Measurements from ENCODE around the gene SPESP1. TPM values are rescaled to one million over a fixed set of nuclear protein-coding genes. Genes with fewer than 3 reads are reported as not detected.

SPESP1 gene
- total RNA-seq, 1 donor from 2014 or later: not detected

DNA sequence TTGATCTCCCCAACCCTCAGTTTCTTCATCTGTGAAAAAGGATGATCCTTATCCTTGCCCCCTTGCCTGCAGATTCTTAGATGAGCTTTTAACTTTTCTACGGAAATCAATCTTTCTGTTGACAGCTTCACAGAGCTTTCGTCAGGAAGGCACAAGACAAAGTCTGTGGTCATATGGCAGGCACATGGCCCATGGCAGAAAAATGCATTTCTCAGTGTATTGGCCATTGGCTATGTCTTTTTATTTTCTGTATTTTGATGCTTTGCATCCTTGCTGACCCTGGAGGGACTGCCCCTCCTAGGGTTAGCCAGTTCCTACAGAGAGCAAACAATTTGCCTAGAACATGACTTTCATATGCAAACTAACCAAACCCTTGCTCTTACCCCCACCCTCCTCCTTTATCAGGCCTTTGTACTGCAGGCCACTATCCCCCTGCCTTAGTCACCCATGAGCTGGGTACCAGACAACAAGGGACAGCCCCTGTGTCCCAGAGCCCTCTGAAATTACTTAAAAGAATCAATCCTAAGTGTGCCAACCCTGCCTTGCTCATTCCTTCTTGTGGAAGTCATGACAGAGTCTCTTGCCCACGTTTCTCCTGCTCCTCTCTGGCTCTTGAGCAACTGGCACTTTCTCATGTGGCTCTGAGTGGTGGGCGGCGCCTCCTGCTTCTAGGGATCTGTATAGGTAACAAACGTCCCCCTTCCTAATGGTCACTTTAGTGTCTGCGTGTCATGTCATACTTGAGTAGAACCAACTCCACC is 60.1 kb downstream of the SPESP1 start:
- H3K27me3 Mint-ChIP-seq (ENCODE audit: unreplicated experiment): peaks cover 8% of the 10 kb centered on the region
- TF ChIP-seq, protein P1, sequence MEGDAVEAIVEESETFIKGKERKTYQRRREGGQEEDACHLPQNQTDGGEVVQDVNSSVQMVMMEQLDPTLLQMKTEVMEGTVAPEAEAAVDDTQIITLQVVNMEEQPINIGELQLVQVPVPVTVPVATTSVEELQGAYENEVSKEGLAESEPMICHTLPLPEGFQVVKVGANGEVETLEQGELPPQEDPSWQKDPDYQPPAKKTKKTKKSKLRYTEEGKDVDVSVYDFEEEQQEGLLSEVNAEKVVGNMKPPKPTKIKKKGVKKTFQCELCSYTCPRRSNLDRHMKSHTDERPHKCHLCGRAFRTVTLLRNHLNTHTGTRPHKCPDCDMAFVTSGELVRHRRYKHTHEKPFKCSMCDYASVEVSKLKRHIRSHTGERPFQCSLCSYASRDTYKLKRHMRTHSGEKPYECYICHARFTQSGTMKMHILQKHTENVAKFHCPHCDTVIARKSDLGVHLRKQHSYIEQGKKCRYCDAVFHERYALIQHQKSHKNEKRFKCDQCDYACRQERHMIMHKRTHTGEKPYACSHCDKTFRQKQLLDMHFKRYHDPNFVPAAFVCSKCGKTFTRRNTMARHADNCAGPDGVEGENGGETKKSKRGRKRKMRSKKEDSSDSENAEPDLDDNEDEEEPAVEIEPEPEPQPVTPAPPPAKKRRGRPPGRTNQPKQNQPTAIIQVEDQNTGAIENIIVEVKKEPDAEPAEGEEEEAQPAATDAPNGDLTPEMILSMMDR (IDR thresholded peaks at IDR 0.05; ENCODE audit: unreplicated experiment): no peak
- no peaks in the 10 kb centered on the region for H3K4me1 Mint-ChIP-seq (ENCODE audit: unreplicated experiment)
- no peaks in the 10 kb centered on the region for H3K9me3 Mint-ChIP-seq (ENCODE audit: unreplicated experiment)
- H3K36me3 Mint-ChIP-seq (ENCODE audit: low read depth, unreplicated experiment): no peaks in the 10 kb centered on the region
- H3K4me3 Mint-ChIP-seq (ENCODE audit: unreplicated experiment): no peak overlapping the region
- H3K27ac Mint-ChIP-seq (ENCODE audit: unreplicated experiment): no peak overlapping the region
- DNase-seq (ENCODE audit: low spot score): no peak

DNA sequence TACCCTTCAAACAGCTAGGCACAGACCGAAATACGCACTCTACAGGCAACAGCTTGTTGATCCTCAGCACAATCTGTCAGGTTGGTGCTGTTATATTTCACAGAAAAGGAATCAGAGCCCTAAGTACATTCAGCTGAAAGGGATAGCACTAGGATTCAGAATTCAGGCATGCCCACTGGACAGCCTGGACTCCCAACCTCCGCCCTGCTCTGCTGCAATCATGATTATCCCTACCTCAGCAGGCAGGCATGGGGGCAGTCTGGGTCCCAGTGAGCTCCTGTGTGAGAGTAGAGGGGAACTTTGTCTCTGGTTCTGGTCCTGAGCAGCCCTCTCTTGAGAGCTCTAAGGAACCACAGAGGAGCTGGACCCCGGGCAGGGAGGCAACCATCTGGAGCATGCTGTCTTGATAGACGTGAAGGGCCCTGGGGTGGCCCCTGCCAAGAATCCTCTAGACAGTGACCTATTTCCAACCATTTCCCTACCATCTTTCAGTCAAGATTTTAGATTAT is 60.7 kb downstream of the SPESP1 start:
- H3K27ac Mint-ChIP-seq (ENCODE audit: unreplicated experiment): no peak overlapping the region

DNA sequence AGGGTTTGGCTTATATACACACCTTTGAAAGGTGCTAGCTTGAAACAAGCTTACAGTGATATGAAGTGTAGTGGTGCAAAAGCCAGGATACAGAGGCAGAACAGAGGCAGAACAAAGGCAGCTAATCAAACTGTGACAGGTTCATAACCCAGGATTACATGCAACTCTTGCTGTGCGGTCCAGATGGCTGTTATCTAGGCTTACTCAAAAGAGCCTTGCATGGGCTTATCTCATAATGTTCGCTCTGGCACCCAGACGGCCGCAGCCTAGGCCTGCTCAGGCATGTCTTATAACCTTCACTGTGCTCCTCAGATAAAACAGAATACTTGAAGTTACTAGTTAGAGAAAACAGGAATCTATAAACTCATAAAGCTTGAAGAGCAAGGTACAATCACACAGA is 61.4 kb downstream of the SPESP1 start:
- Mint-ChIP-seq H3K4me3 (ENCODE audit: unreplicated experiment) (no peak overlapping the region), H3K4me1 (ENCODE audit: unreplicated experiment) (no peaks in the 10 kb centered on the region), H3K9me3 (ENCODE audit: unreplicated experiment) (no peaks in the 10 kb centered on the region), H3K36me3 (ENCODE audit: low read depth, unreplicated experiment) (no peaks in the 10 kb centered on the region), H3K27ac (ENCODE audit: unreplicated experiment) (no peak overlapping the region), H3K27me3 (ENCODE audit: unreplicated experiment) (peaks cover 6% of the 10 kb centered on the region)
- no peak for DNase-seq (ENCODE audit: low spot score)
- TF ChIP-seq, protein P1 (IDR thresholded peaks at IDR 0.05; ENCODE audit: unreplicated experiment): no peak

More for the DNA sequence above, 60.7 kb downstream of the SPESP1 start:
- H3K4me3 Mint-ChIP-seq (ENCODE audit: unreplicated experiment): no peak overlapping the region
- no peaks in the 10 kb centered on the region for H3K36me3 Mint-ChIP-seq (ENCODE audit: low read depth, unreplicated experiment)
- H3K9me3 Mint-ChIP-seq (ENCODE audit: unreplicated experiment): no peaks in the 10 kb centered on the region
- TF ChIP-seq, protein P1 (IDR thresholded peaks at IDR 0.05; ENCODE audit: unreplicated experiment): no peak
- H3K27me3 Mint-ChIP-seq (ENCODE audit: unreplicated experiment): peaks cover 8% of the 10 kb centered on the region
- no peak for DNase-seq (ENCODE audit: low spot score)
- no peaks in the 10 kb centered on the region for H3K4me1 Mint-ChIP-seq (ENCODE audit: unreplicated experiment)

DNA sequence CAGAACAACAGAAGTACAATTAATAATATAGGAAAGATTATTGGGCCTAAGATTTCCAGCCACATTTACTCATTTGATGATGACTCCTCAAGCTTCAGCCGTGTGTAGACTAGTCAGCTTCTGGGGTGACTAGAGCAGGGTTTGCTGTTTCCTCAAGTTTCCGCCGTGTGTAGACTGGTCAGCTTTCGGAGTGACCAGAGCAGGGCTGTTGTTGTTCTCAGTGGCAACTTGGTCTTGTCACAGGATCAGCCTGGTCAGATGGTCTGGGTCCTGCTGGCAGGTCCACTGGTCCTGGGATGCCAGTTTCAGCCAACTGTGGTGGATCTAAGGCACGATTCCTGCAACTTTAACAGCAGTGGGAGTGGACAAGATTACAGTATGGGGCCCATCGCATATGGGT is 62.4 kb downstream of the SPESP1 start:
- Mint-ChIP-seq H3K27me3 (ENCODE audit: unreplicated experiment) (peaks cover 4% of the 10 kb centered on the region), H3K27ac (ENCODE audit: unreplicated experiment) (no peak overlapping the region), H3K4me3 (ENCODE audit: unreplicated experiment) (no peak overlapping the region), H3K4me1 (ENCODE audit: unreplicated experiment) (peaks cover 5% of the 10 kb centered on the region), H3K9me3 (ENCODE audit: unreplicated experiment) (no peaks in the 10 kb centered on the region), H3K36me3 (ENCODE audit: low read depth, unreplicated experiment) (no peaks in the 10 kb centered on the region)
- DNase-seq (ENCODE audit: low spot score): no peak
- TF ChIP-seq, protein P1 (IDR thresholded peaks at IDR 0.05; ENCODE audit: unreplicated experiment): no peak

DNA sequence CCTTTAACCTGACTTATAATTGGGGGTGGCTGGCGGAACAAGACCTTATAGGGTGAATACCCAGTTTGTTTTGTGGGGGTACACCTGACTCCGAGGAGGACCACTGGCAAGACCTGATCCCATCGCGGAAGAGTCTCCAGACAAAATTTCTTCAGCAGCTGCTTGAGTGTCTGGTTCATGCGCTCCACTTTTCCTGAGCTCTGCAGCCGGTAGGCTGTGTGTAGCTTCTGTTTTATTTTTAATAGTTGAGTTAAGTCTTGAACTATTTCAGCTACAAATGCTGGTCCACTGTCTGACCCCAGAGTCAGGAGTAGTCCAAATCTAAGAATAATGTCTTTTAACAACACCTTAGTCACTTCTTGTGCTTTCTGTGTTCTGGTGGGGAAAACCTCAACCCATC is 63.0 kb downstream of the SPESP1 start:
- Mint-ChIP-seq H3K4me1 (ENCODE audit: unreplicated experiment) (peaks cover 5% of the 10 kb centered on the region), H3K4me3 (ENCODE audit: unreplicated experiment) (no peak overlapping the region), H3K27ac (ENCODE audit: unreplicated experiment) (no peak overlapping the region), H3K36me3 (ENCODE audit: low read depth, unreplicated experiment) (no peaks in the 10 kb centered on the region), H3K27me3 (ENCODE audit: unreplicated experiment) (peaks cover 4% of the 10 kb centered on the region), H3K9me3 (ENCODE audit: unreplicated experiment) (no peaks in the 10 kb centered on the region)
- TF ChIP-seq, protein P1 (IDR thresholded peaks at IDR 0.05; ENCODE audit: unreplicated experiment): no peak
- DNase-seq (ENCODE audit: low spot score): no peak
